ENCODE data around the gene EIF4B.

DNA sequence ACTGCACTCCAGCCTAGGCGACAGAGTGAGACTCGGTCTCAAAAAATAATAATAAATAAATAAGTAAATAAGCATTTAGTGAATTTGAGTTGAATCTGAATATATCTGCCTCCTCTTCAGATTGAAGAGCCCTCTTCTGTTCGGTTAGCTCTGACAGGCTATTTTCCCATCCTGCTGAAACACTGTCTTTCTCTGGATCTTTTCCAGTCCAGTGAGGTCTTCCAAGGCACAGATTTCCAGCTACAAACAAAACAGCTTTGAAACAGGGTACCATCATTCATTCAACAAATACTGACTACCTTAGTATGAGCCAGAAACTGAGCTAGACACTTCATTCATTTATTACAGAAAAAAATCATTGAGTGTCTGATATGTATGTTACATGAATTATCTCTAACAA is 80.1 kb downstream of the EIF4B start:
- no peak for TF ChIP-seq EZH2 (IDR thresholded peaks at IDR 0.05; ENCODE audit: low read length)
- TF ChIP-seq, protein P1, sequence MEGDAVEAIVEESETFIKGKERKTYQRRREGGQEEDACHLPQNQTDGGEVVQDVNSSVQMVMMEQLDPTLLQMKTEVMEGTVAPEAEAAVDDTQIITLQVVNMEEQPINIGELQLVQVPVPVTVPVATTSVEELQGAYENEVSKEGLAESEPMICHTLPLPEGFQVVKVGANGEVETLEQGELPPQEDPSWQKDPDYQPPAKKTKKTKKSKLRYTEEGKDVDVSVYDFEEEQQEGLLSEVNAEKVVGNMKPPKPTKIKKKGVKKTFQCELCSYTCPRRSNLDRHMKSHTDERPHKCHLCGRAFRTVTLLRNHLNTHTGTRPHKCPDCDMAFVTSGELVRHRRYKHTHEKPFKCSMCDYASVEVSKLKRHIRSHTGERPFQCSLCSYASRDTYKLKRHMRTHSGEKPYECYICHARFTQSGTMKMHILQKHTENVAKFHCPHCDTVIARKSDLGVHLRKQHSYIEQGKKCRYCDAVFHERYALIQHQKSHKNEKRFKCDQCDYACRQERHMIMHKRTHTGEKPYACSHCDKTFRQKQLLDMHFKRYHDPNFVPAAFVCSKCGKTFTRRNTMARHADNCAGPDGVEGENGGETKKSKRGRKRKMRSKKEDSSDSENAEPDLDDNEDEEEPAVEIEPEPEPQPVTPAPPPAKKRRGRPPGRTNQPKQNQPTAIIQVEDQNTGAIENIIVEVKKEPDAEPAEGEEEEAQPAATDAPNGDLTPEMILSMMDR (optimal IDR thresholded peaks at IDR 0.05 in 1 of 3, IDR thresholded peaks at IDR 0.05 in 1 of 3, conservative IDR thresholded peaks at IDR 0.05 in 1 of 3; ENCODE audit: extremely low read depth in 1 of 3, insufficient read depth in 2 of 3, low read length in 3 of 3) = no peak
